Natural killer cell (primary cell): ENCODE data around the gene RPL3. TPM values are rescaled to one million over a fixed set of nuclear protein-coding genes. Genes with fewer than 3 reads are reported as not detected.

Source experiments
- ATAC-seq, 3 donors: fragments of 150-1000 bp in 2 of 3; fragments of 200-7000 bp in 1 of 3; cut with Tn5 transposase; 1 replicate in 1 of 3; 2 replicates in 2 of 3; pipeline ENCODE4 v1.10.0; 2021; ENCODE audit warnings: mild to moderate bottlenecking in 2 of 3, moderate library complexity in 2 of 3
- DNase-seq, 2 donors: peaks; one replicate each; pipeline versions ENCODE4 v3.0.0 to v3.0.0-alpha.2; 2013 to 2021; ENCODE audit warnings: mixed read lengths in 1 of 2
- H3K27ac ChIP-seq: one replicate; pipeline ENCODE4 v1.5.1; 2013; ENCODE audit warnings: mild to moderate bottlenecking, low read length
- H3K27me3 ChIP-seq: one replicate; pipeline ENCODE4 v1.6.1; 2013; ENCODE audit warnings: low read length; ENCODE audit not compliant: control insufficient read depth, insufficient read depth
- H3K36me3 ChIP-seq: one replicate; pipeline ENCODE4 v1.6.1; 2013; ENCODE audit warnings: low read length; ENCODE audit not compliant: control insufficient read depth, insufficient read depth
- H3K4me1 ChIP-seq: one replicate; pipeline ENCODE4 v1.6.1; 2013; ENCODE audit warnings: low read length; ENCODE audit not compliant: control insufficient read depth, insufficient read depth
- H3K4me3 ChIP-seq: one replicate; pipeline ENCODE4 v1.5.1; 2013; ENCODE audit warnings: low read length
- H3K9me3 ChIP-seq: one replicate; pipeline ENCODE4 v1.6.1; 2013; ENCODE audit warnings: low read length; ENCODE audit not compliant: control insufficient read depth, insufficient read depth
- H3K27ac Mint-ChIP-seq, 2 donors: one replicate each; pipeline ENCODE4 v1.8.0; 2022; ENCODE audit warnings: mild to moderate bottlenecking in 2 of 2, mixed read lengths in 2 of 2, moderate library complexity in 1 of 2
- H3K27me3 Mint-ChIP-seq, 2 donors: one replicate each; pipeline ENCODE4 v1.8.0; 2022; ENCODE audit warnings: low read depth in 2 of 2, mixed read lengths in 2 of 2
- H3K36me3 Mint-ChIP-seq: one replicate; pipeline ENCODE4 v1.8.0; 2022; ENCODE audit warnings: mixed read lengths
- H3K4me1 Mint-ChIP-seq, 2 donors: one replicate each; pipeline ENCODE4 v1.8.0; 2022; ENCODE audit warnings: mixed read lengths in 2 of 2
- H3K4me3 Mint-ChIP-seq: one replicate; pipeline ENCODE4 v1.8.0; 2022; ENCODE audit warnings: mild to moderate bottlenecking, moderate library complexity, mixed read lengths
- H3K9me3 Mint-ChIP-seq, 2 donors: one replicate each; pipeline ENCODE4 v1.8.0; 2022; ENCODE audit warnings: mixed read lengths in 2 of 2
- CTCF ChIP-seq: fragments of 200-600 bp; IDR thresholded peaks from one replicate; pipeline ENCODE4 v1.8.0; 2022; ENCODE audit warnings: antibody characterized with exemption
- WGBS: methylation state at CpG from one replicate; pipeline ENCODE4 v1.1.7; 2013; ENCODE audit warnings: missing lambda C conversion rate; ENCODE audit not compliant: insufficient coverage; 5-methylcytosine and 5-hydroxymethylcytosine counted together
- intact Hi-C: fragments of 100-400 bp; cut with micrococcal nuclease; formaldehyde crosslinking; loops from one replicate; pipeline ENCODE4 v1.14.2; 2022
- total RNA-seq, 4 donors: library from RNA; stranded (reverse); fragments of 120-200 nt in 1 of 4; gene quantifications; one replicate each; pipeline versions ENCODE4 v1.2.3 to v1.2.4, GENCODE V29; 2013 to 2022

The RPL3 gene
- total RNA-seq, 3 donors from 2014 or later (not counting 1 experiment from before 2014, with no cell fraction given), result 1,534 to 1,757 (median 1,614) TPM

- Mint-ChIP-seq H3K4me3 (no peak overlapping the region), H3K4me1 (no peaks in the 10 kb centered on the region), H3K27me3 (peaks cover 0 to 5% of the 10 kb centered on the region in 2 donors), H3K36me3 (no peaks in the 10 kb centered on the region), H3K9me3 (no peaks in the 10 kb centered on the region), H3K27ac (no peak overlapping the region)
- H3K27me3 ChIP-seq, result no peaks in the 10 kb centered on the region
- TF ChIP-seq CTCF, result no peak
- H3K9me3 ChIP-seq, result peaks cover 2% of the 10 kb centered on the region
- no peak for DNase-seq
- 96% methylated on average over 9 of the region's 9 CpGs for WGBS
- no peak overlapping the region for H3K27ac ChIP-seq
- ATAC-seq, result no peak
- H3K4me3 ChIP-seq, result no peak overlapping the region
- intact Hi-C loops, result no loop called here
- no peaks in the 10 kb centered on the region for H3K4me1 ChIP-seq
- no peaks in the 10 kb centered on the region for H3K36me3 ChIP-seq
Measured at GRCh38 chr22:39270792-39271191, 48.6 kb downstream of the RPL3 start.

GRCh38 chr22:39270280-39270679 is 49.1 kb downstream of the RPL3 start:
- TF ChIP-seq CTCF, result no peak
- Mint-ChIP-seq H3K27ac (no peak overlapping the region), H3K36me3 (no peaks in the 10 kb centered on the region), H3K9me3 (no peaks in the 10 kb centered on the region), H3K27me3 (no peaks in the 10 kb centered on the region), H3K4me3 (no peak overlapping the region), H3K4me1 (no peaks in the 10 kb centered on the region)
- Histone ChIP-seq H3K27ac (no peak overlapping the region), H3K9me3 (peaks cover 2% of the 10 kb centered on the region), H3K27me3 (no peaks in the 10 kb centered on the region), H3K36me3 (no peaks in the 10 kb centered on the region), H3K4me3 (no peak overlapping the region), H3K4me1 (no peaks in the 10 kb centered on the region)
- intact Hi-C loops, result no loop called here
- 71% methylated on average over 5 of the region's 5 CpGs for WGBS
- ATAC-seq (no peak), DNase-seq (no peak)

GRCh38 chr22:39269095-39269790 is 50.2 kb downstream of the RPL3 start:
- Histone ChIP-seq H3K27me3 (no peaks in the 10 kb centered on the region), H3K36me3 (no peaks in the 10 kb centered on the region), H3K9me3 (peaks cover 2% of the 10 kb centered on the region), H3K4me1 (no peaks in the 10 kb centered on the region), H3K4me3 (no peak overlapping the region), H3K27ac (no peak overlapping the region)
- Mint-ChIP-seq H3K4me1 (no peaks in the 10 kb centered on the region), H3K9me3 (no peaks in the 10 kb centered on the region), H3K36me3 (no peaks in the 10 kb centered on the region), H3K4me3 (no peak overlapping the region), H3K27me3 (peaks cover 0 to 3% of the 10 kb centered on the region in 2 donors), H3K27ac (no peak overlapping the region)
- TF ChIP-seq CTCF, result no peak
- 69% methylated on average over 11 of the region's 11 CpGs for WGBS
- DNase-seq, result no peak
- intact Hi-C loops, result no loop called here
- ATAC-seq, result no peak

- Mint-ChIP-seq H3K27me3 (peaks cover 6 to 8% of the 10 kb centered on the region in 2 donors), H3K36me3 (no peaks in the 10 kb centered on the region), H3K4me1 (no peaks in the 10 kb centered on the region), H3K4me3 (no peak overlapping the region), H3K27ac (no peak overlapping the region), H3K9me3 (no peaks in the 10 kb centered on the region)
- Histone ChIP-seq H3K9me3 (peaks cover 2% of the 10 kb centered on the region), H3K36me3 (no peaks in the 10 kb centered on the region), H3K4me3 (no peak overlapping the region), H3K27ac (no peak overlapping the region), H3K4me1 (no peaks in the 10 kb centered on the region), H3K27me3 (no peaks in the 10 kb centered on the region)
- WGBS, result 78% methylated on average over 7 of the region's 7 CpGs
- DNase-seq (no peak), ATAC-seq (no peak)
- TF ChIP-seq CTCF, result no peak
- intact Hi-C loops, result no loop called here
Measured at GRCh38 chr22:39268645-39269044, 50.8 kb downstream of the RPL3 start.
